Kidney glomerular epithelial cell (primary cell): ENCODE results near the gene ZCCHC9.
"Not testable (repeated sequence)": the region's sequence is repeated elsewhere in the genome, so short reads cannot be mapped to it uniquely, and the experiment has no call there.

Experiments
- DNase-seq: peaks from one replicate; lab custom pipeline; 2025; lab: John Stamatoyannopoulos, UW

ZCCHC9 gene

GRCh38 chr5:81308836-81309235, 7.4 kb downstream of the ZCCHC9 start:
- DNase-seq, result no peak

- DNase-seq, result no peak
Observed at GRCh38 chr5:81310402-81311063, 9.1 kb downstream of the ZCCHC9 start.

DNA sequence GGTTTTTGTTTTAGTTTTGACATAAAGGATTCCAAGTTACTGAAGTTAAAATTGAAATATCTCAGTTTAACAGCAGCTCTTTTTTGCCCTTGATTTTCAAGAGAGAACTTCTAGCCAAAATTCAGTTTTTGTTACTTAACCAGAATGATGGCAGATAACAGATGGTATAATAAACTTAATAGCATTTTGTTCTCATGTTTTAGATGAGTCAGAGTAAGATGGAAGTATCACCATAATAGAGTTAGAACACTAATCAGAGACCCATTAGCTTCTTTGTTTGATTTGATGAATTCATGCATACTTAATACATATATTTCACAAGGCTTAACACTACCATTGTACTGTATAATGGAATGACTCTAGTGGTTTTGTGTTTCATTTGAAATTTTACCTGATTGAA, 11.9 kb downstream of the ZCCHC9 start:
- DNase-seq, result no peak

GRCh38 chr5:81313686-81314085, 12.3 kb downstream of the ZCCHC9 start:
- DNase-seq, result no peak

GRCh38 chr5:81314581-81314980, 13.2 kb downstream of the ZCCHC9 start:
- no peak for DNase-seq

GRCh38 chr5:81315336-81315735, 13.9 kb downstream of the ZCCHC9 start:
- DNase-seq, result no peak

DNA sequence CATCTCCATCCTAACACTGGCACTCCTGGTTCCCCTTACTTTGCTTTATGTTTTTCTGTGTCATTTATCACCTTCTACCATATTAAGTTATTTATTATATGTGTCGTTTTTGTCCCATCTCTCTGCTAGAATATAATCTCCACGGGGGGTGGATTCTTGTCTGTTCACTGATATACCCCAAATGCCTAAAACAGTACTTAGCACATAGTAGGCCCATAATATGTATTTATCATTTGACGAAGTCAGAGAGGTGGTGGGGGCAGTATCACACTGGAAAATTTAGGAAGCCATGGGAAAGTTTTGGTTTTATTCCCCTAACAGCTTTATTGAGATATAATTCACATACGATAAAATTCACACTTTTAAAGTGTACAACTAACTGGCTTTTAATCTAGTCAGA, 14.4 kb downstream of the ZCCHC9 start:
- DNase-seq, result no peak

DNA sequence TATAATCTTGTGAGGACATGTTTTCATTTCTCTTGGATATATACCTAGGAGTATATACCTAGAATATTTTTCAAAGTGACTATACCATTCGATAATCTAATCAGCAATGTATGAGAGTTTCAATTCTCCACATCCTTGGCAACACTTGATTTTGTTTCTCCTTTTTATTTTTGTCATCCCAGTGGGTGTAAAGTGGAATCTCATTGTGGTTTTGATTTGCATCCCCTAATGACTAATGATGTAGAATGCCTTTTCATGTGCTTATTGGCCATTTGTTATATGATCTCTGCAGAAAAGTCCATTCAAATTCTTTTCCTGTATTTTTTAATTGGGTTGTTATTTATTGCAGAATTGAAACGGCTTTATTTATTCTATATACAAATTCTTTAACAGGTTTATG, 15.2 kb downstream of the ZCCHC9 start:
- DNase-seq, result no peak

DNA sequence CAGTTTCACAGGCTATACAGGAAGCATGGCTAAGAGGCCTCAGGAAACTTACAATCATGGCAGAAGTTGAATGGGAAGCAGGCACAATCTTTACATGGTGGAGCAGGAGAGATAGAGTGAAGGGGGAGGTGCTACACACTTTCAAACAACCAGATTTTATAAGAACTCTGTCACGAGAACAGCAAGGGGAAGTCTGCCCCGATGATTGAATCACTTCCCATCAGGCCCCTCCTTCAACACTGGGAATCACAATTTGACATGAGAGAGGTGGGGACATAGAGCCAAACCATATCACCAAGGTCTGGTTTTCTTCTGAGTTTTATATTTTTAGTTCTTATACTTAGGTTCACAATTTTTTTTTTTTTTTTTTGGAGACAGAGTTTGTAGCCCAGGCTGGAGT, 16.1 kb downstream of the ZCCHC9 start:
- DNase-seq, result no peak

GRCh38 chr5:81326554-81326953, 25.2 kb downstream of the ZCCHC9 start:
- no peak for DNase-seq

DNA sequence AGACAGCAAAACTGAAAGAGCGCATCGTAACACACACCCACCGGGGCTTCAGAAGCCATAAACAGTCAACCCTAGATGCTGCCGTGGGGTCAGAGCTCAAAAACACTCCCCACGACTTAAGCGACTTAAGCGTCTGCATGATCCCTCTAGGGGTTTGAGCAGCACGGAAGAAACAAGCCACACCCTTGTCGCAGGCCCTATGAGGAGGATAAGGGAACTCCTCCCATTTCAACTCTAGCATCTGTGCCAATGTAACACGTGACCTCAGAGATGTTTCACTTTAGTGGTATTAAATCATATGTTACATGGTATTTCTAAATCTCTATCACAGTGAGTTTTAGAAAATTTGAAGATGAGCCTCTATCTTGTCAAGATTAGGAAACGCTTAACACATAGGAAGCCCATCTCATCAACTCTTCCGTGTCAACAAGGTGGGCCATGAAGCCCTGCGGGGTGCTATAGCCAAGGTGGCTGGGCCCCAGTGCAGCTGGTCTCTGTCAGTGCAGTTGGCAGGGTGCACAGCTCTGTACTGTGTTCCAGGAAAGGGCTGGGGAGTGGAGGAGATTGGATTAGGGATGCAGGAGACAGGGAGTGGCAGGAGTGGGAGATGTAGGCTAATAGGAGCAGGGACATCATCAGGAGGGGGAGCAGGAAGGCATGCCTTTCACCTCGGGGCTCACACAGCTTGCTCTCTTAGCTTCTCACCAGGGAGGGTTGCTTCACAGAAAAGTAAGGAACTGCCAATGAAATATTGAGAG, 33.1 kb downstream of the ZCCHC9 start:
- DNase-seq, result no peak

DNA sequence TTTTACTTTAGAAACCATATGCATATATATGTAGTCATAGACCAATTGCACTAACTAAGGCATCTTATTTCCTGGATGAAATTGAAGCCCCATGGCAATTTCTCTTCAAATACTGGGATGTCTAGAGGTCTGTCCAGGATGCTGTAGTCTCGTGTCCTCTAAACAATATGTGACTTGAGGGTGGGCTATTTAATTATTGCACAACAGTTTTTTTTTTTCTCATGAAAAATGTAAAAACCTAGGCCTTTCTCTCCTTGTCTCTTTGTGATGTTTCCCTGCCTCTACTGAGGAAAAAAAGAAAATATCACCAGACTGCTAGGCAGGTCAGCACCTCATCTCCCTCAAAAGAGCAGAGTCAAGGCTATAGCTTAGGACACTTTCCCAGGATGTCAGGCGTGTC, 34.6 kb downstream of the ZCCHC9 start:
- no peak for DNase-seq

GRCh38 chr5:81336556-81336955, 35.2 kb downstream of the ZCCHC9 start:
- no peak for DNase-seq

- DNase-seq, result no peak
Observed at GRCh38 chr5:81337803-81338202, 36.4 kb downstream of the ZCCHC9 start.

- not testable (repeated sequence) for DNase-seq
Observed at GRCh38 chr5:81338213-81338612, 36.8 kb downstream of the ZCCHC9 start.

GRCh38 chr5:81344736-81345135, 43.3 kb downstream of the ZCCHC9 start:
- no peak for DNase-seq

DNA sequence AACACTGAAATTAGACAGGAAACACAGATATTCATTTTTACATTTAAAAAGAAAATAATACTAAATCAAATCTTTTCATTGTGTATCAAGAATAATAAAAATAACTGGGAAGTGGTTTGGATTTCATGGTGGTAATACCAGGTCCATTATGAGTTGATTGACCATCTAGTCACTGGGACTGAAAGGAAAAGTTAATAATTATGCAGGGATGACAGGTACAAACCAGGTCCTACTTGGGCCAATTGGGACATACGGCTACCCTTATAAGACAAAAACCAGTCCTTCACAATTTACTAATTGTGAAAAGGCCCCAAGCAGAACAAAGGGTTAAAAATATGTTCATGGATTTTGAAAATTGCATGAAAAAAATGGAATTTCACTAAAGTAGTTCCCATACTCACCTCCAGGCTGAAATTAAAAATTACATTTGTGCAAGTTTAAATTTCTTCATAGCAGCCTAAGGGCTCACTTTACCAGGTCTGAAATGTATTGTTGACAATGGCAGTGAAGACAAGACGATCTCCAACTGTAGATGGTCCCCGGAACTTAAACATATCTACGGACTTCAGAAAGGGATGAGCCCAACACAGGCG, 44.1 kb downstream of the ZCCHC9 start:
- DNase-seq, result no peak

DNA sequence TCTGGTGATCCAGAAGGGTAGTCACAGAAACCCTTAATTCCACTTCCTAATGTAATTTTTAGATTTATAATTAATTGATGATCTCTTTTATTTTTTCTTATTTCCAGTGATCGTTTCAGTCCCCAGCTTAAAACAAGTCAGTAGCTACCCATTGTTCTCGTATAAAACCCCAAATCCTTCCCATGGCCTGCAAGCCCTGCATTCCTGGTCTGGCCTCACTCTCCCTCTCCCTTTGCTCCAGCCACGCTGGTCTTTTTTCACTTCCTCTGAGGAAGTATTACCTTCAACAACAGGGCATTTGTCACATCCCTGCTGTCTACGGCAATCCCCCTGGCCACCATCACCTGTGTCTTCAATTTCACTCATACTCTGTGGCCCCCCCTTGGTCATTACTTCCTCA, 47.8 kb downstream of the ZCCHC9 start:
- DNase-seq, result no peak

DNA sequence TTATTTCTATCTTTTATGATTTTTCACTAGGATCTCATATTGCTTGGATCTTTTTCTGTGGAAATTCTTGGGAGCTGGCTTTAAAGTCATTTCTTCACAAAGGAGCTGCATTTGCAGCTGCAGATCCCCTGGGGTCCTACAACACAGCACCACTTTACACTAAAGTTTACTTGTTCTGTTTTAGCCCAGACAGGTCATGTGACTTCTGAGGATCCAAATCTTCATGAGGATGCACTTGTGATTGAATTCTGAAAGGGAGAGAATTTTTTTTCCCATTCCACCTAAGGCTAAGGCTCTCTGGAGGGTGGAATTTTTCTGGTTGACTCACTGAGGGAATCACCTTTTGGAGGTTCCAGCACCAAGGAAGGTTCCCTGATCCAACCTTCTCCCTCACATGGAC, 49.1 kb downstream of the ZCCHC9 start:
- DNase-seq, result no peak

- DNase-seq, result no peak
Observed at GRCh38 chr5:81353189-81353588, 51.8 kb downstream of the ZCCHC9 start.

GRCh38 chr5:81354093-81354492, 52.7 kb downstream of the ZCCHC9 start:
- no peak for DNase-seq

GRCh38 chr5:81355291-81356251, 54.2 kb downstream of the ZCCHC9 start:
- DNase-seq, result no peak
